ENCODE data around the gene MAP3K7.

The MAP3K7 gene

GRCh38 chr6:90586836-90587638 is at the start of gene MAP3K7:
Gene MAP3K7, minus strand, starts transcription at chr6:90587072. Its CDS starts 189 bp downstream, at chr6:90586883.
- H3K36me3 ChIP-seq (replicated peaks; ENCODE audit: insufficient read depth, low read length): no peaks in the 10 kb centered on the region
- TF ChIP-seq EZH2 (optimal IDR thresholded peaks at IDR 0.05; ENCODE audit: low read depth, low read length) (no peak), CTCF (IDR thresholded peaks at IDR 0.05; ENCODE audit: low read length) (no peak), EZH2phosphoT487 (IDR thresholded peaks at IDR 0.05; ENCODE audit: low read length) (no peak)
- H3F3A ChIP-seq (ENCODE audit: insufficient read depth, low read length): peaks cover 3% of the 10 kb centered on the region; the same call in 1 of the 2 replicates
- H3K79me2 ChIP-seq (ENCODE audit: low read length): peaks cover 46% of the 10 kb centered on the region
- no peaks in the 10 kb centered on the region for H3K27me3 ChIP-seq (replicated peaks; ENCODE audit: insufficient read depth, low read length)
- H3K4me1 ChIP-seq (ENCODE audit: low read length): 0 out of 2 replicates have a peak, but pooled peaks cover 12% of the 10 kb centered on the region
- H3K9me2 ChIP-seq (replicated peaks; ENCODE audit: insufficient read depth, low read length): no peaks in the 10 kb centered on the region
- H3K9me3 ChIP-seq (replicated peaks; ENCODE audit: insufficient read depth, low read length): no peaks in the 10 kb centered on the region
- H3K4me3 ChIP-seq (ENCODE audit: low read length): peak within 1 kb of the TSS; percentile 89
- H3K9ac ChIP-seq (ENCODE audit: low read length): peak within 1 kb of the TSS; percentile 90
- peak; percentile 93 for DNase-seq
- H3K27ac ChIP-seq (ENCODE audit: low read length): peak within 1 kb of the TSS; percentile 97
- peak within 1 kb of the TSS; percentile 99 for H2AFZ ChIP-seq (ENCODE audit: low read length)
- H4K20me1 ChIP-seq (ENCODE audit: insufficient read depth, low read length): no peaks in the 10 kb centered on the region
- H3K4me2 ChIP-seq (ENCODE audit: low read depth, low read length): peak within 1 kb of the TSS; percentile 59

GRCh38 chr6:90631046-90631445 is 44.2 kb upstream of the MAP3K7 start:
- H3K9ac ChIP-seq (ENCODE audit: low read length): no peak overlapping the region
- no peaks in the 10 kb centered on the region for H3K9me2 ChIP-seq (replicated peaks; ENCODE audit: insufficient read depth, low read length)

GRCh38 chr6:90621581-90621980 is 34.7 kb upstream of the MAP3K7 start:
- no peaks in the 10 kb centered on the region for H3K4me1 ChIP-seq (ENCODE audit: low read length)
- H3K9me3 ChIP-seq (replicated peaks; ENCODE audit: insufficient read depth, low read length): no peaks in the 10 kb centered on the region
- no peaks in the 10 kb centered on the region for H3K36me3 ChIP-seq (replicated peaks; ENCODE audit: insufficient read depth, low read length)
- no peaks in the 10 kb centered on the region for H3K27me3 ChIP-seq (replicated peaks; ENCODE audit: insufficient read depth, low read length)
- H2AFZ ChIP-seq (ENCODE audit: low read length): no peak overlapping the region
- H3K9ac ChIP-seq (ENCODE audit: low read length): no peak overlapping the region
- no peak overlapping the region for H3K27ac ChIP-seq (ENCODE audit: low read length)
- DNase-seq: no peak
- H3K9me2 ChIP-seq (replicated peaks; ENCODE audit: insufficient read depth, low read length): no peaks in the 10 kb centered on the region
- TF ChIP-seq EZH2 (optimal IDR thresholded peaks at IDR 0.05; ENCODE audit: low read depth, low read length): no peak
- TF ChIP-seq CTCF (IDR thresholded peaks at IDR 0.05; ENCODE audit: low read length): no peak
- no peak for TF ChIP-seq EZH2phosphoT487 (IDR thresholded peaks at IDR 0.05; ENCODE audit: low read length)
- no peak overlapping the region for H3K4me3 ChIP-seq (ENCODE audit: low read length)
- H4K20me1 ChIP-seq (ENCODE audit: insufficient read depth, low read length): no peaks in the 10 kb centered on the region
- no peaks in the 10 kb centered on the region for H3F3A ChIP-seq (ENCODE audit: insufficient read depth, low read length)
- no peak overlapping the region for H3K4me2 ChIP-seq (ENCODE audit: low read depth, low read length)
- no peaks in the 10 kb centered on the region for H3K79me2 ChIP-seq (ENCODE audit: low read length)

More at GRCh38 chr6:90631046-90631445, 44.2 kb upstream of the MAP3K7 start:
- Histone ChIP-seq H3F3A (ENCODE audit: insufficient read depth, low read length) (no peaks in the 10 kb centered on the region), H3K79me2 (ENCODE audit: low read length) (no peaks in the 10 kb centered on the region), H3K27ac (ENCODE audit: low read length) (no peak overlapping the region), H2AFZ (ENCODE audit: low read length) (no peak overlapping the region), H3K4me2 (ENCODE audit: low read depth, low read length) (no peak overlapping the region), H3K36me3 (replicated peaks; ENCODE audit: insufficient read depth, low read length) (no peaks in the 10 kb centered on the region), H3K4me3 (ENCODE audit: low read length) (no peak overlapping the region), H3K4me1 (ENCODE audit: low read length) (no peaks in the 10 kb centered on the region), H4K20me1 (ENCODE audit: insufficient read depth, low read length) (no peaks in the 10 kb centered on the region), H3K9me3 (replicated peaks; ENCODE audit: insufficient read depth, low read length) (no peaks in the 10 kb centered on the region), H3K27me3 (replicated peaks; ENCODE audit: insufficient read depth, low read length) (no peaks in the 10 kb centered on the region)
- no peak for TF ChIP-seq CTCF (IDR thresholded peaks at IDR 0.05; ENCODE audit: low read length)
- no peak for DNase-seq

Measured in MM.1S (cell line).